Endothelial cell of umbilical vein (primary cell): Measurements from ENCODE around the gene CCDC183.
"Not testable (repeated sequence)": the region's sequence is repeated elsewhere in the genome, so short reads cannot be mapped to it uniquely, and the experiment has no call there.

ENCODE experiments used
- EZH2 ChIP-seq: IDR thresholded peaks from 2 replicates; pipeline ENCODE4 v1.6.1; 2012; ENCODE audit warnings: borderline replicate concordance, low read depth, mild to moderate bottlenecking, moderate library complexity, low read length, inconsistent platforms; ENCODE audit not compliant: severe bottlenecking
- FOS ChIP-seq: IDR thresholded peaks from 2 replicates; pipeline ENCODE4 v1.6.1; 2011; ENCODE audit warnings: mild to moderate bottlenecking, low read length, moderate library complexity, borderline replicate concordance; ENCODE audit not compliant: insufficient read depth
- JUN ChIP-seq: IDR thresholded peaks from 2 replicates; pipeline ENCODE4 v1.6.1; 2011; ENCODE audit warnings: borderline replicate concordance, low read depth; ENCODE audit not compliant: insufficient read length, insufficient read depth
- MYC ChIP-seq: IDR thresholded peaks from one replicate; pipeline ENCODE4 v1.6.1; 2011; ENCODE audit warnings: mild to moderate bottlenecking, low read depth, low read length
- POLR2A ChIP-seq: IDR thresholded peaks from 2 replicates; pipeline ENCODE4 v1.6.1; 2012; ENCODE audit warnings: low read depth, mild to moderate bottlenecking, control low read depth, low read length
- POLR2AphosphoS5 ChIP-seq: IDR thresholded peaks from 2 replicates; pipeline ENCODE4 v1.6.1; 2012; ENCODE audit warnings: low read depth, mild to moderate bottlenecking, control low read depth, low read length, moderate library complexity; ENCODE audit not compliant: insufficient read depth
- TF ChIP-seq, protein P1 (sequence below), 2 donors: IDR thresholded peaks; 1 replicate in 1 of 2; 2 replicates in 1 of 2; pipeline ENCODE4 v1.5.1; 2011; ENCODE audit warnings: low read length in 2 of 2, mild to moderate bottlenecking in 2 of 2, moderate library complexity in 2 of 2, control low read depth in 1 of 2, inconsistent platforms in 1 of 2, low read depth in 1 of 2; ENCODE audit not compliant: insufficient read depth in 1 of 2; ENCODE audit errors: extremely low read depth in 1 of 2
- TF ChIP-seq, protein P2 (sequence below): IDR thresholded peaks from 2 replicates; pipeline ENCODE4 v1.6.1; 2011; ENCODE audit not compliant: insufficient read depth, insufficient read length

DNA sequence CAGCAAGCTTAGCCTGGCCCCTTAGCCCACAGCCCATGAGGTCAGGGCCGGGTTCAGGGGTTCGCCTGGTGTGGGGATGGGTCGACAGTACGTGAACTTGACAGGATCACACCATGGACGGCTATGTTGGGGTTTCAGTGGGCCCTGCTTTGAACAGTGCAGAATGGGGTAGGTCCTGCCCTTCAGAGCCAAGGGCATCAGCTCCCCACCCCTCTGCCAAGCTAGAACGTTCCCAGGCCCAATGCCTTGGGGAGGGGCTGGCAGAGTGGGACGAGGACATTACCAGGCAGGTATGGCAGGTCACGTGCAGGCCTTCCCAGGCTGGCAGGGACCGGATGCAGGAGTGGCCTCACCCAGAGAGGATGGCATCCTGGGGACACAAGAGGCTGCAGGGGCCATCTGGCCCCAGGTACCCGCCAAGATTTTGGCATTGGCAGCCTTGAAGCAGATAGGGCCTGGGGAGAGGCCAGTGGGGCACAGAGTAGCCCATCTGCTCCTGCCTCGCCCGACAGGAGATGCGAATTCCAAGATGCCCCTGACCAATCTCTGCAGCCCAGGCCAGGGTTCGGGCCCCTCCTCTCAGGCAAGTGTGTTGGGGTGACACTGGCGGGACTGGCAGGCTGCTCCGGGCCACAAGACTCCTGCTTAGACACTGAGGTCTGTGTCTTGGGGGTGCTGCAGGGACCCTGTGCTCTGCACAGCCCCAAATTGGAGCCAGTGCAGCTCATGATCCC, 45.7 kb downstream of the CCDC183 start:
- TF ChIP-seq, protein P1, sequence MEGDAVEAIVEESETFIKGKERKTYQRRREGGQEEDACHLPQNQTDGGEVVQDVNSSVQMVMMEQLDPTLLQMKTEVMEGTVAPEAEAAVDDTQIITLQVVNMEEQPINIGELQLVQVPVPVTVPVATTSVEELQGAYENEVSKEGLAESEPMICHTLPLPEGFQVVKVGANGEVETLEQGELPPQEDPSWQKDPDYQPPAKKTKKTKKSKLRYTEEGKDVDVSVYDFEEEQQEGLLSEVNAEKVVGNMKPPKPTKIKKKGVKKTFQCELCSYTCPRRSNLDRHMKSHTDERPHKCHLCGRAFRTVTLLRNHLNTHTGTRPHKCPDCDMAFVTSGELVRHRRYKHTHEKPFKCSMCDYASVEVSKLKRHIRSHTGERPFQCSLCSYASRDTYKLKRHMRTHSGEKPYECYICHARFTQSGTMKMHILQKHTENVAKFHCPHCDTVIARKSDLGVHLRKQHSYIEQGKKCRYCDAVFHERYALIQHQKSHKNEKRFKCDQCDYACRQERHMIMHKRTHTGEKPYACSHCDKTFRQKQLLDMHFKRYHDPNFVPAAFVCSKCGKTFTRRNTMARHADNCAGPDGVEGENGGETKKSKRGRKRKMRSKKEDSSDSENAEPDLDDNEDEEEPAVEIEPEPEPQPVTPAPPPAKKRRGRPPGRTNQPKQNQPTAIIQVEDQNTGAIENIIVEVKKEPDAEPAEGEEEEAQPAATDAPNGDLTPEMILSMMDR (IDR thresholded peaks at IDR 0.05; ENCODE audit: extremely low read depth in 1 of 2, insufficient read depth in 1 of 2, low read depth in 1 of 2, low read length in 2 of 2), result not testable (repeated sequence)
- TF ChIP-seq FOS, EZH2, POLR2A, MYC, POLR2AphosphoS5, JUN: not testable (repeated sequence)
- TF ChIP-seq, protein P2, sequence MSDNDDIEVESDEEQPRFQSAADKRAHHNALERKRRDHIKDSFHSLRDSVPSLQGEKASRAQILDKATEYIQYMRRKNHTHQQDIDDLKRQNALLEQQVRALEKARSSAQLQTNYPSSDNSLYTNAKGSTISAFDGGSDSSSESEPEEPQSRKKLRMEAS, result not testable (repeated sequence)
